BLaER1 (cell line): ENCODE measurements around the gene ZNF18.
"Not testable (repeated sequence)": the region's sequence is repeated elsewhere in the genome, so short reads cannot be mapped to it uniquely, and the experiment has no call there.

Experiments
- H3K27ac ChIP-seq: shearing (Covaris generic); formaldehyde crosslinking; 2 replicates; pipeline ENCODE4 v1.8.1; 2022
- H3K27me3 ChIP-seq: shearing (Covaris generic); formaldehyde crosslinking; 2 replicates; pipeline ENCODE4 v1.8.1; 2022
- H3K36me3 ChIP-seq: shearing (Covaris generic); formaldehyde crosslinking; 2 replicates; pipeline ENCODE4 v1.8.1; 2022
- H3K4me1 ChIP-seq: shearing (Covaris generic); formaldehyde crosslinking; 2 replicates; pipeline ENCODE4 v1.8.1; 2022
- H3K4me2 ChIP-seq: shearing (Covaris generic); formaldehyde crosslinking; 2 replicates; pipeline ENCODE4 v1.8.1; 2022
- H3K4me3 ChIP-seq: shearing (Covaris generic); formaldehyde crosslinking; 2 replicates; pipeline ENCODE4 v1.8.1; 2022
- H3K9ac ChIP-seq: shearing (Covaris generic); formaldehyde crosslinking; 2 replicates; pipeline ENCODE4 v1.8.1; 2022
- H3K9me3 ChIP-seq: shearing (Covaris generic); formaldehyde crosslinking; 2 replicates; pipeline ENCODE4 v1.8.1; 2022
- H4K20me1 ChIP-seq: shearing (Covaris generic); formaldehyde crosslinking; 2 replicates; pipeline ENCODE4 v1.8.1; 2022
- Cebpa-rat ChIP-seq: shearing (Covaris generic); IDR thresholded peaks from 2 replicates; pipeline ENCODE4 v1.8.1; 2022

ZNF18 gene

GRCh38 chr17:11990363-11990983 lies 6.8 kb downstream of the ZNF18 start:
- no peaks in the 10 kb centered on the region for H3K9me3 ChIP-seq
- no peaks in the 10 kb centered on the region for H3K27me3 ChIP-seq
- H3K4me1 ChIP-seq = peaks cover 1% of the 10 kb centered on the region; the same call in 1 of the 2 replicates
- no peak overlapping the region for H3K27ac ChIP-seq
- H3K4me2 ChIP-seq = no peak overlapping the region
- H4K20me1 ChIP-seq = no peaks in the 10 kb centered on the region
- H3K36me3 ChIP-seq = peaks cover 50% of the 10 kb centered on the region
- no peak overlapping the region for H3K4me3 ChIP-seq
- TF ChIP-seq Cebpa-rat = no peak
- no peak overlapping the region for H3K9ac ChIP-seq

GRCh38 chr17:11986942-11987329 lies 10.3 kb downstream of the ZNF18 start:
- no peak overlapping the region for H3K9ac ChIP-seq
- H3K4me2 ChIP-seq = no peak overlapping the region
- H4K20me1 ChIP-seq = no peaks in the 10 kb centered on the region
- no peaks in the 10 kb centered on the region for H3K4me1 ChIP-seq
- TF ChIP-seq Cebpa-rat = no peak
- no peaks in the 10 kb centered on the region for H3K27me3 ChIP-seq
- no peaks in the 10 kb centered on the region for H3K9me3 ChIP-seq
- peaks cover 74% of the 10 kb centered on the region for H3K36me3 ChIP-seq
- no peak overlapping the region for H3K4me3 ChIP-seq
- H3K27ac ChIP-seq = no peak overlapping the region

- H3K27me3 ChIP-seq = no peaks in the 10 kb centered on the region
- no peaks in the 10 kb centered on the region for H3K4me1 ChIP-seq
- no peak overlapping the region for H3K4me3 ChIP-seq
- H3K36me3 ChIP-seq = peaks cover 72% of the 10 kb centered on the region
- H3K27ac ChIP-seq = no peak overlapping the region
- H3K9me3 ChIP-seq = no peaks in the 10 kb centered on the region
- H3K9ac ChIP-seq = no peak overlapping the region
- H4K20me1 ChIP-seq = no peaks in the 10 kb centered on the region
- H3K4me2 ChIP-seq = no peak overlapping the region
- TF ChIP-seq Cebpa-rat = no peak
These were observed 10.9 kb downstream of the ZNF18 start for GRCh38 chr17:11986179-11986941.

- Histone ChIP-seq H3K4me1 (no peaks in the 10 kb centered on the region), H3K9ac (no peak overlapping the region), H3K27ac (no peak overlapping the region), H3K27me3 (no peaks in the 10 kb centered on the region), H3K4me2 (no peak overlapping the region), H4K20me1 (no peaks in the 10 kb centered on the region), H3K9me3 (no peaks in the 10 kb centered on the region), H3K36me3 (peaks cover 70% of the 10 kb centered on the region), H3K4me3 (no peak overlapping the region)
- TF ChIP-seq Cebpa-rat = no peak
These were observed 15.4 kb downstream of the ZNF18 start for GRCh38 chr17:11981862-11982261.

- no peak overlapping the region for H3K4me2 ChIP-seq
- no peak overlapping the region for H3K9ac ChIP-seq
- no peak for TF ChIP-seq Cebpa-rat
- no peak overlapping the region for H3K27ac ChIP-seq
- H3K9me3 ChIP-seq = no peaks in the 10 kb centered on the region
- H3K36me3 ChIP-seq = peaks cover 67% of the 10 kb centered on the region
- H3K27me3 ChIP-seq = no peaks in the 10 kb centered on the region
- H4K20me1 ChIP-seq = no peaks in the 10 kb centered on the region
- H3K4me3 ChIP-seq = no peak overlapping the region
- no peaks in the 10 kb centered on the region for H3K4me1 ChIP-seq
These were observed 16.5 kb downstream of the ZNF18 start for GRCh38 chr17:11980813-11981212.

GRCh38 chr17:11979795-11980194 lies 17.5 kb downstream of the ZNF18 start:
- H3K4me3 ChIP-seq = no peak overlapping the region
- no peak overlapping the region for H3K27ac ChIP-seq
- TF ChIP-seq Cebpa-rat = no peak
- H3K9ac ChIP-seq = no peak overlapping the region
- peaks cover 57% of the 10 kb centered on the region for H3K36me3 ChIP-seq
- no peaks in the 10 kb centered on the region for H3K27me3 ChIP-seq
- no peak overlapping the region for H3K4me2 ChIP-seq
- no peaks in the 10 kb centered on the region for H3K4me1 ChIP-seq
- no peaks in the 10 kb centered on the region for H4K20me1 ChIP-seq
- no peaks in the 10 kb centered on the region for H3K9me3 ChIP-seq

- not testable (repeated sequence) for H3K4me2 ChIP-seq, H3K27me3 ChIP-seq, H3K4me1 ChIP-seq, H3K9ac ChIP-seq, H3K27ac ChIP-seq, H3K4me3 ChIP-seq, H4K20me1 ChIP-seq
- Histone ChIP-seq H3K9me3 (peaks cover 10% of the 10 kb centered on the region), H3K36me3 (peaks cover 21% of the 10 kb centered on the region)
These were observed 24.5 kb downstream of the ZNF18 start for GRCh38 chr17:11972741-11973140.

- no peaks in the 10 kb centered on the region for H3K27me3 ChIP-seq
- H3K36me3 ChIP-seq = peaks cover 10% of the 10 kb centered on the region; the same call in 1 of the 2 replicates
- no peak overlapping the region for H3K9ac ChIP-seq
- no peaks in the 10 kb centered on the region for H4K20me1 ChIP-seq
- no peak for TF ChIP-seq Cebpa-rat
- peaks cover 42% of the 10 kb centered on the region for H3K9me3 ChIP-seq
- no peak overlapping the region for H3K27ac ChIP-seq
- no peak overlapping the region for H3K4me3 ChIP-seq
- H3K4me2 ChIP-seq = no peak overlapping the region
- no peaks in the 10 kb centered on the region for H3K4me1 ChIP-seq
These were observed 27.7 kb downstream of the ZNF18 start for GRCh38 chr17:11969565-11969964.

GRCh38 chr17:11954936-11955335 lies 42.3 kb downstream of the ZNF18 start:
- no peak for TF ChIP-seq Cebpa-rat

GRCh38 chr17:11953924-11954323 lies 43.4 kb downstream of the ZNF18 start:
- H3K4me1 ChIP-seq = no peaks in the 10 kb centered on the region
- no peak overlapping the region for H3K4me3 ChIP-seq
- peaks cover 11% of the 10 kb centered on the region; the same call in 1 of the 2 replicates for H3K36me3 ChIP-seq
- no peak overlapping the region for H3K27ac ChIP-seq
- H3K4me2 ChIP-seq = no peak overlapping the region
- no peaks in the 10 kb centered on the region for H4K20me1 ChIP-seq
- no peak overlapping the region for H3K9ac ChIP-seq
- H3K9me3 ChIP-seq = peaks cover 22% of the 10 kb centered on the region
- TF ChIP-seq Cebpa-rat = no peak
- H3K27me3 ChIP-seq = no peaks in the 10 kb centered on the region

More at GRCh38 chr17:11954936-11955335, 42.3 kb downstream of the ZNF18 start:
- Histone ChIP-seq H3K27ac (no peak overlapping the region), H3K36me3 (peaks cover 11% of the 10 kb centered on the region; the same call in 1 of the 2 replicates), H3K4me3 (no peak overlapping the region), H3K9me3 (peaks cover 22% of the 10 kb centered on the region), H3K4me2 (no peak overlapping the region), H3K4me1 (no peaks in the 10 kb centered on the region), H4K20me1 (no peaks in the 10 kb centered on the region), H3K27me3 (no peaks in the 10 kb centered on the region), H3K9ac (no peak overlapping the region)
